Fibroblast of skin of left quadriceps (primary cell): Measurements from ENCODE around the gene ABCA13.
A peak's percentile ranks its signal among the peaks of the same experiment; 100 is the strongest.
"Not testable (repeated sequence)": the region's sequence is repeated elsewhere in the genome, so short reads cannot be mapped to it uniquely, and the experiment has no call there.

Experiments used
- DNase-seq, 2 experiments: peaks; one replicate each; pipeline ENCODE4 v3.0.0-alpha.2; 2013; ENCODE audit warnings: low read depth in 2 of 2

ABCA13 gene

DNA sequence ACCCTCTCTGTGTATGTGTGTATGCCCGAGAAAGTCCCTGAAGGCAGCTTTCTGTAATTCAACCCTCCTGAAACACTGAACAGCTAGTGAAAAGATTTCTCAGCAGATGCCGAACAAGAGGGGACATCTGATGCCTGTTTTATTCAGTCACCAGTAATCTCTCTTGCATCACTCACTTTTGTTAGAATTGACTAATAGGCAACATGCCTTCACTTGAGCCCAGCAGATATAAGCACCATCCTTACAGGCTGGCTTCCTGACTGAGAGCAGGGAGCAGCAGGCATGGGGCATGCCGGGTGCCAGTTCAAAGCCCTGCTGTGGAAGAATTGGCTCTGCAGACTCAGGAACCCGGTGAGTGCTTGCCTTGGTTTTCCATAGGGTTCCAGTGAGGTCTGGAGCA is at the start of gene ABCA13:
TSS of gene ABCA13 (plus strand) at position 257 of the 400 bp plus-strand sequence. CDS start at position 283, 26 bp downstream.
- DNase-seq: no peak

DNA sequence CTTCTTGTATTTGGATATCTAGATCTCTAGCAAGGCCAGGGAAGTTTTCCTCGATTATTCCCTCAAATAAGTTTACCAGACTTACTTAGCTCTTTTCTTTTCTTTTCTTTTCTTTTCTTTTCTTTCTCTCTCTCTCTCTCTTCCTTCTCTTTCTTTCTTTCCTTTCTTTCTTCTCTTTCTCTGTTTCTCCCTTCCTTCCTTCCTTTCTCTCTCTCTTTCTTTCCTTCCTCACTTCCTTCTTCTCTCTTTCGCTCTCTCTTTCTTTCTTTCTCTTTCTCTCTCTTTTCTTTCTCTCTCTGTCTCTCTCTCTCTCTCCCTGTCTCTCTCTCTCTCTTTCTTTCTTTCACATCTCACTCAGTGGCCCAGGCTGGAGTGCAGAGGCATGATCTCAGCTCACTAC is 45.2 kb upstream of the ABCA13 start:
- DNase-seq: no peak

GRCh38 chr7:48130658-48131108 is 40.6 kb upstream of the ABCA13 start:
- peak; percentile 32 to 35 for DNase-seq

GRCh38 chr7:48132792-48133191 is 38.5 kb upstream of the ABCA13 start:
- no peak for DNase-seq

- DNase-seq: no peak
These were observed 31.8 kb upstream of the ABCA13 start for GRCh38 chr7:48139459-48139858.

DNA sequence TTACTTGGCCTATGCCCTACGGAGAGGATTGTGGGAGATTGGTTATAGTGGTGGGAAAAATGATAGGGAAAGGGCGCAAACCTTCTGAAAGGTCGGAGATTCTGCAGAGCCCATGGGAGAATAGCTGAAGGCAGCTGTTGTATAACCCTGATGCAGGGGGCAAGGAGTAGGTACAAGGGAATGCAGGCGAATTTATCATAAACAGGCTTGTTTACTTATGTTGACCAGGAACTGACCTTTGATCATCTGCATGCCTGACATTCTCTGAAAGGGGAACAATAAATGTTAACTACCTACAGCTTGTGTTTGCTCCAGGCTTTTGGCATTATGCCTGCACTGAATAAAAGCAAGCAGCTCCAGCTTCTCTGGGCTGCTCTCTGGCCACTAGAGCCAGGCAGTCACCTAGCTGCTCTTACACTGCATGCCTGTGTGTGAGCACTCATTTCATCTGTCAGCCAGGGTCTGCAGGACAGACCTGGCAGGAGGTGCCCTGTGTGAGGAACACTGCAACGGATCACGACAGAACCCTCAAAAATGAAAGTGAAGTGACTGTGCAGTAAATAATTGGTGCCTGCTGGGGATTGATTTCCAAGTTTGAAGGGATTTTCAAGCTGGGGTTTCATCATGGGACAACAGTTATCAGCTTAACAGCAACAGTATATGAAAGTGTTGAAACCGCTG is 31.1 kb upstream of the ABCA13 start:
- DNase-seq: no peak

- DNase-seq: no peak
These were observed 29.7 kb upstream of the ABCA13 start for GRCh38 chr7:48141521-48141920.

DNA sequence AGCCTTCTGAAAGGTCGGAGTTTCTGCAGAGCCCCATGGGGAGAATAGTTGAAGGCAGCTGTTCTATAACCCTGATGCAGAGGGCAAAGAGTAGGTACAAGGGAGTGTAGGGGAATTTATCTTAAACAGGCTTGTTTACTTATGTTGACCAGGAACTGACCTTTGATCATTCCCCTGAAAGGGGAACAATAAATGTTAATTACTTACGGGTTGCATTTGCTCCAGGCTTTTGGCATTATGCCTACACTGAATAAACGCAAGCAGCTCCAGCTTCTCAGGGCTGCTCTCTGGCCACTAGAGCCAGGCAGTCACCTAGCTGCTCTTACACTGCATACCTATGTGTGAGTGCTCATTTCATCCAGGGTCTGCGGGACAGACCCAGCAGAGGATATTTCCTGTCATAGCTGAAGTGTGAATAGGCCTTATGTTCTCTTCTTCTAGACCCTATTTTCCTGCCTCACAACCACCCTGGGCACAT is 26.9 kb upstream of the ABCA13 start:
- DNase-seq: no peak

DNA sequence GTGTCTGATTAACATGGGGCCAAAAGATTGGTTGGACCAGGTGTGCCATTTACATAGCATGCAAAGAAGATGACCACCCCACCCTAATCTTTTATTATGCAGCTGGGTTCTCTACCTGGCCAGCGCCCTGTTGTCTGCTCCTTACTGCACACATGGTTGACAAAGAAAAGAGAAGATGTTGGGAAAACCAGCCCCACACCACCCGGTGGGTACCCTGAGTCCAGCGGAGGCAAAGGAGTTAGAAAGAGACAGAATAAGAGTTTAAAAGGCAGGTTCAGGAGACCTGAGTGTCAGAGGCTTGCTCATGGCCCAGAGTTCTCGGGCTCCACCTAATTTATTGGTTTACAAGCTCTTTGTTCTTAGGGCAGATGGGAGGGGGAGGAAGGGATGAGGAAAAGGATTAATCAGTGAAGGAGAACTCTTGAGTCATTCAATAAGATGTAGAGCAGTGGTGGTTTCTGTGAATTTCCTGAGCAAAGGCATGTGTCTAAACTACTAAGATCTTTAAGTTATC is 24.1 kb upstream of the ABCA13 start:
- DNase-seq: no peak

- DNase-seq: not testable (repeated sequence)
These were observed 23.6 kb upstream of the ABCA13 start for GRCh38 chr7:48147690-48148089.

- no peak for DNase-seq
These were observed 22.9 kb upstream of the ABCA13 start for GRCh38 chr7:48148311-48148710.

GRCh38 chr7:48149058-48149457 is 22.2 kb upstream of the ABCA13 start:
- DNase-seq: no peak

GRCh38 chr7:48150086-48150485 is 21.2 kb upstream of the ABCA13 start:
- no peak for DNase-seq

DNA sequence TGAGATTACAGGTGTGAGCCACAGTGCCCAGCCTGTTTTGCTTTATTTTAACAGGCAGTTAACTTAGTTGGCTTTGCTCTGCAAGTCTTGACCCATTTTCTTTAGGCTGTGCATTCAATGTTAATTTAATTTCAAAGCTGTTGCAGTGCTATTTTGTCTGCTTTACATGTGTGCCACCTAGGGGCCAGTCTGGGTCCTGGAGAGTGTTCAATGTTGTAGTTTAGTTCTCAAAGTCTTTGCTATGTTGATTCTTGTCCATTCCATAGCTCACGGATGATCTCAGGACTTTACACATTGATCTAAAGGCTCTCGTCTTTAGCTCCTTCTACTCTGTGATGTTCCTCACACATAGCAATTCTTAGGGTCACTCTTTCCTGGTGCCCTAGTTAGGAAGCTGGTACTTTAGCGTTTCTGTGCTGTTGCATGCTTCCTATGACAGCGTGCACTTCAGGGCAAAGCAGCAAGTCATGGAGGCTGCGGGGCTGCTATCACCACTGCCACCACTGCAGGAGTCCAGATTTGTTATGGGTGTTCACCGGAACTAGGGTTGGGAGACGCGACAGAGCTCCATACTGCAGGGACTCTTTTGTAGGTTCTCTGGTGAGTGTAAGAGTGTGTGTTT is 16.4 kb upstream of the ABCA13 start:
- DNase-seq: peak; percentile 29 to 33

DNA sequence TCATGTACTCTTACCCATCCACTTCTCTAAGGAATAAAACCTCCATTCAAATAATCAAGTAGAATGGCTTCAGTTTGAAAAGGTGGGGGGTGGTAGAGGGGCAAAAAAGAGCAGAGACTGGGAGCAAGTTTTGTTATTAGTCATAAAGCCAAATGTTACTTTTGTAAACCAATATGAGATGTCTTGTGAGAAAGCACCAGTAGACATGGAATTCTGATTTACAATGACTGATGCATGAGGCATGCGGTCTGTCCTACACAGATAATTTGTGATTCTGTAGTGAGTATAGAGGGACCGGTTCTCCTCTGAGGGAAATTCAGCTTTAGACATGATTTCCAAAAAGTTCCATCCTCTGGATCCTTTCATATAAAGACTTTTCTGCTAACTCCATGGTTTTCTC is 12.9 kb upstream of the ABCA13 start:
- DNase-seq: no peak

DNA sequence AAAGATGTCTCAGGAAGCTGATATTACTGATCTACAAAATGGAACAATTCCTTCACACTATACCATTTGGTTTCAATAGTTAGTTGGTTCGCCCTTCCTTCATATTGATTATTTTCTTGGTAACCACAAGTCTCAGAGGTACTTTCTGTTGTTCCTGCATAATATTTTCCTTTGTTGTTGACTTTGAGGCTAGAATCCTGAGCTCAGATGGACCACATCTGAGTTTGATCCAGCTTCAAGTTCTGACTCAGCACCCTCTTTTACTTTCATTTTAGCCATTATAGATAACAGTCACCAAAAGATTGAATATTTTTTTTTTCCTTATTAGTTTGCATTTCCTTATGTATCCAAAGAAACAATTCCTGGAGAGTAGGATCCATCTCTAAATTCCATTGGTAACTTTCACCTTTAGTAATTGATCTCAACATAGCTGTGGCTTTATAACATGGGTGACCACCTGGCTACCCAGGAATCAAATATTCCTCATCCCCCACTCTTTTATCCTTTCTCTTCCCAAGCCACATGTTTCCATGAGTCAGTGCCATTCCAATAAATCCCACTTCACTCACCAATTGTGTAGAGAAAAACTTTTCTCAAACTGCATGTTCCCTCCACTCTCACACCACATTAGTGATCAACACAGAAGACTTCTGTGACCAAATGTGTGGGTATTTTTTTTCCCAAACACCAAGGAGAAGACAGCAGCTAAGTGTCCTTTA is 9.7 kb upstream of the ABCA13 start:
- DNase-seq: no peak

GRCh38 chr7:48165157-48165556 is 6.1 kb upstream of the ABCA13 start:
- DNase-seq: no peak

- no peak for DNase-seq
These were observed 3.1 kb upstream of the ABCA13 start for GRCh38 chr7:48168159-48168558.

DNA sequence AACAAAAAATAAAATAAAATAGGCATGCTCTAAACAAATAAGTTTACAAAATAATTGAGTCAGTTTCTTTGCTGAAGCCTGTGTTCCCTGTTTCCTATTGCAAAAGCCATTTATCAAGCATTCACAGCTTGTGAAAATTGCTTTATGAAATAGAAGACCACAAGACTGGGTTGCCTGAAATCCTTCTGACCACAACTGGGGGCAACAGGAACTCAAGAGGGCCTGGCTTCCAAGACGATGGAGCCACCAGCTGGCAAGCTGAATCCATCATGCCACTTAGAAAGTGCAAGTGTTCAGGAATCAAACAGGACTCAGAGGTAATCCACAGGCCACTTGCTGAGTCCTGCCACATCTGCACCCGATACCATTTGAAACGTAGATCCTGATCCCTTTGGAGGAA is 752 bp upstream of the ABCA13 start:
- DNase-seq: no peak

DNA sequence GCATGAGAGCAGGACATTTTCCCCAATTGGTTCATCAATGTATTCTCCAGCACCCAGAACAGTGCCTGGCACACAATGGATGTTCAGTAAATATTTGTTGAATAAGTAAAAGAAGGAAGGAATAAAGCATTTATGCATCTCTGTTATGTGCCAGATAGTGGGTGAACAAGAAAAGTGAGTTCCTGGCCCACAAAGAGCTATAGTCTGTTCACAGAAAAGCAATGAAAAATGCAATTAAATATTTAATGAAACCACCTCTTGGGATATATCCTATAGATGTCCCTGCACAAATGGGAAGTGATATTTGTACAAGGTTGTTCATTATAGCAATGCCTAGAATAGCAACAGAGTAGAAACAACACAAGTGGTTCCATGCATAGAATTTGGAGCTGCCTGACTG is 2.1 kb downstream of the ABCA13 start:
- DNase-seq: no peak

GRCh38 chr7:48173756-48174382 is 2.6 kb downstream of the ABCA13 start:
- DNase-seq: no peak

DNA sequence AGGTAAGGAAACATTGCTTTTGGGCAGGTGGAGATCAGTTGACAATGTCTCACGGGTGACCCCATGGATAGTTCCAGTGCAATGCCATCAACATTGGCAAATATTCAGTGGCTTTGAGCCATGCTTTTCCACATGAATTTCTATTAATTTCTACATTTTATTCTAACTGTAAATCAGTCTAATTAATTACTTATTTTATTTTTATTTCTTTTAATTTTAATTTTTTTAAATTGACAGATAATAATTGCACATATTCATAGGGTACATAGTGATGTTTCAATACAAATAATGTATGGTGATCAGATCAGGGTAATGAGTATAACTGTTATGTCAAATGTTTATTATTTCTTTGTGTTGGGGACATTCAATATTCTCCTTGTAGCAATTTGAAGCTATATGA is 3.8 kb downstream of the ABCA13 start:
- DNase-seq: no peak
